Measurements from ENCODE around the gene CARS1.

The CARS1 gene

DNA sequence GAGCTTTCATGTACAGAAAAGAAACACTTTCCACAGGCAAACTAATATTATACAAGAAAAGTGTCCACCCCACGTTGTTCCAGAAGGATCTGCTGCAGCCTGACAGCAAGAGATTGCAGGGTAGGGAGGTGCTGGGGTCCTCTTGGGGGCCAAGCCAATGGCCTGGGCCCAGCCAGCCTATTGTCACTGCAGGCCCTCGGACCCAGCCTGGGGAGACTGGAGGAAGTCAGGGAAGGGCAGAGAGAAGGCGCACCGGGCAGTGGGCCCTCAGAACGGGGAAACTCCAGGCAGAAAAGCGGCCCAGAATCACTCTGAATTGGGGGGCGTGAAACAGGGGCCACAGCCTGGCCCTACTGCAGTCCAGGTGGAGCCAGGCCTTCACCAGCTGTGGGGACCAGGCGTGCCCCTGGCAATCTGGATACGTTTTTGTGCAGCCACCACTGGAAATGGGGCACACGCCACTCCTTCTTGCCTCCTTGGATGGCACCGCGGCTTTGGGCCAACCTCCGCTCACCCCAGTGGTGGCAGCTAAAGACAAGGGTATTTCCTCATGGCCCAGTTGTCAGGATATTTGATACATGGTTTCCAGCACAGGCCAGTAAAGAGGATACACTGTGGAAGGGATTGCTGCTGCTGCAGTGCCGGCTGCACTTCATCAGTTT lies 61.2 kb downstream of the CARS1 start:
- TF ChIP-seq, protein P1, sequence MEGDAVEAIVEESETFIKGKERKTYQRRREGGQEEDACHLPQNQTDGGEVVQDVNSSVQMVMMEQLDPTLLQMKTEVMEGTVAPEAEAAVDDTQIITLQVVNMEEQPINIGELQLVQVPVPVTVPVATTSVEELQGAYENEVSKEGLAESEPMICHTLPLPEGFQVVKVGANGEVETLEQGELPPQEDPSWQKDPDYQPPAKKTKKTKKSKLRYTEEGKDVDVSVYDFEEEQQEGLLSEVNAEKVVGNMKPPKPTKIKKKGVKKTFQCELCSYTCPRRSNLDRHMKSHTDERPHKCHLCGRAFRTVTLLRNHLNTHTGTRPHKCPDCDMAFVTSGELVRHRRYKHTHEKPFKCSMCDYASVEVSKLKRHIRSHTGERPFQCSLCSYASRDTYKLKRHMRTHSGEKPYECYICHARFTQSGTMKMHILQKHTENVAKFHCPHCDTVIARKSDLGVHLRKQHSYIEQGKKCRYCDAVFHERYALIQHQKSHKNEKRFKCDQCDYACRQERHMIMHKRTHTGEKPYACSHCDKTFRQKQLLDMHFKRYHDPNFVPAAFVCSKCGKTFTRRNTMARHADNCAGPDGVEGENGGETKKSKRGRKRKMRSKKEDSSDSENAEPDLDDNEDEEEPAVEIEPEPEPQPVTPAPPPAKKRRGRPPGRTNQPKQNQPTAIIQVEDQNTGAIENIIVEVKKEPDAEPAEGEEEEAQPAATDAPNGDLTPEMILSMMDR (conservative IDR thresholded peaks at IDR 0.05; ENCODE audit: low read depth): no peak
- ChIA-PET CTCF (no interaction called here), POLR2A (ENCODE audit: low non-redundant PET) (no interaction called here)
- H3K27ac ChIP-seq: peak overlapping the region; percentile 94
- DNase-seq (ENCODE audit: low spot score): no peak

DNA sequence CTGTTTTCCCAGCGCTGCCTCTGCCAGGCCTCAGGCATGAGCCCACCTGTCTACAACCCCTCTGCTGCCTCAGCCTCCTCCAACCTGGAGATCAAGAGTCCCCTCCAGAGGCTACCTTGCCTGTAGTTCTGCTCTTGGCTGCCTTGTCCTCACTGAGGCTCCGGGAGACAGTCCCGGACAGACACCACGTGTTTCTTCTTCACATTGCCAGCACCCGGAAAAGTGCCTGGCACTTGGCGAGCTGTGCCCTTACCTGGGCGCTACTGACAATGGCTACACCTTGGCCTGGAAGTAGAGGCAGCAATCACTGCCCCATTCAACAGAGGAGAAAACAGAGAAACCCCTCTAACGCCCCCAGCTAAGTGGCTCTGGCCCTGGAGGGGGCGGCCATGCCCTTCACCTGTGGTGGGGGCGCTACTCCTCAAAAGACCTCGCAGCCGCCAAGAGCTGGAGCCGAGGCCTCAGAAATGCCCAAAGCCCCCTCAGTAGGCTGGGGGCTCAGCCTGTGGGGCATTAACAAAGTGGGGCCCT lies 62.1 kb downstream of the CARS1 start:
- ChIA-PET POLR2A (ENCODE audit: low non-redundant PET) (no interaction called here), CTCF (interaction anchor here (0.7 kb wide), 1 partner anchor 80 kb away, joined by 3 read pairs; no protein-coding TSS in a partner anchor)
- DNase-seq (ENCODE audit: low spot score): no peak
- H3K27ac ChIP-seq: peak overlapping the region; percentile 94
- TF ChIP-seq, protein P1 (conservative IDR thresholded peaks at IDR 0.05; ENCODE audit: low read depth): no peak

DNA sequence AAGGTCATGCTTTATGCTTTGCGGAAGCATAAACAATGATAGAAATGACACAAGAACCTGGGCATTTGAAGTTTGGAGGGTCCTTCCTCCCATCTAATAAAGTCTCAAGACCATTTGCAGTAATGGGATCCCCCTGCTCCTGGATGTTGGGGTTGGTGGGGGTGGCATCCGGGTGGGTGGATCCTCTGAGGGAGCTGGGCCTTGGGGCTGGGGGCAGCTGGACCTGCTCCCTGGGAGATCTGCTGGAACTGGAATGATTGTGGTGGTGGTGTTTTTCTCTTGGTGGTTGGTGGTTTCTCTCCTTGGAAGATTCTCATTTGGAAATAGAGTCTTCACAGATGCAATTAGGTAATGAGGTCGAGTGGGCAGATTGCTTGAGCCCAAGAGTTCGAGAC lies 62.9 kb downstream of the CARS1 start:
- peak overlapping the region; percentile 94 for H3K27ac ChIP-seq
- ChIA-PET CTCF (no interaction called here), POLR2A (ENCODE audit: low non-redundant PET) (no interaction called here)

DNA sequence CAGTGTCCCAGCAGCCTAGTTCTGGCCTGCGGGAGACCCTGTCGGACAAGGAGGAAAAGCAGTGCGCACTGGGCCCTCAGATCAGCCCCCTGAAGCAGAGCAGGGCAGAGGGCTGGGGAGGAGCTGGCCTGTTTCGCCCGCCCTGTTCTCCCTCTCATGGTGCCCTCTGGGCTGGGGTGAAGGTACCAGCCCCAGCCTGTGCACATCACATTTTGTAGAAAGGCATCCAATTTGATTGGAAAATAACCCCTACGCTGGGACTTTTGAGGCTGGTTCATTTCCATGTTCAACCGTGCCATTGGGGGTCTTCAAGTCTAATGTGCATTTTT lies 64.3 kb downstream of the CARS1 start:
- peak overlapping the region; percentile 94 for H3K27ac ChIP-seq
- TF ChIP-seq, protein P1 (conservative IDR thresholded peaks at IDR 0.05; ENCODE audit: low read depth): no peak
- peak; percentile 26 for DNase-seq (ENCODE audit: low spot score)
- CTCF ChIA-PET: interaction anchor here (0.6 kb wide), 1 partner anchor 275 kb away, joined by 4 read pairs; no protein-coding TSS in a partner anchor
- POLR2A ChIA-PET (ENCODE audit: low non-redundant PET): no interaction called here

More for the DNA sequence above, 62.9 kb downstream of the CARS1 start:
- DNase-seq (ENCODE audit: low spot score): no peak
- TF ChIP-seq, protein P1 (conservative IDR thresholded peaks at IDR 0.05; ENCODE audit: low read depth): no peak

DNA sequence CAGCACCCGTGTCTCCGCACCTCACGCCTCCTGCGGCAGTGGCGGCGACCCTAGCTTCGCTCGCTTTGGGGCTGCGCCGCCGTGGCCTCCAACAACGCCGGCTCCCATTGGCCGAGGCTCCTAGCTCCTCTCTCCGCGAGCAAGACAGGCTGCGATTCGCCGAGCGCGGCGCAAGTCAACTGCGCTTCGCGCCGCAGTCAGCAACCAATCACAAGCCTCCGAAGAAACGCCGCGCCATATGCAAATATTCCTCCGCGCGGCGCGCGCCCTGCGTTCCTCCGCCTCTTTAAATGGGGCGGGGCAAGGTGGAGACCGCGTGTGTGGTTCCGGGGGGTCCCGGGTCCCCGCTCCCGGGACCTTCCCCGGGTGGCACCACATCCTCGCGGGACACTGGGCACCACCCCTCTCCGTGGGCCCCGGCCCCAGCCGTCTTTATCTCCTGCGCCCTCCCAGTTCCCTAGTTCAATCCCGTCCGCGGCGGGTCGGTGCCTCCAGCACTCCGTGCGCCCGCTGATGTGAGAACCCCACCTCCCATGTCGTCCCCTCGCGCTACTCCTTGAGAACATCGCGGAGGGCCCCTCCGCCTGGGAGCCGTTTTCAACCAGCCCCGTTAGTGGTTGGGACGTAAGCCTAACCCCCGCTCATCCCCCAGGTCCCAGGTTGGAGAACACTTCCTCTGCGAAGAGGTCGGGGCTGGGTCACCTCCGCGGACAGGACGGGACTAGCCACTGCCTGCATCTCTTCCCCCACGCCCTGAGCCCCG lies 64.8 kb downstream of the CARS1 start, which contains the start of gene NAP1L4:
Gene NAP1L4, minus strand, starts transcription at position 96 of the 763 bp plus-strand sequence. CDS start 13,109 bp downstream, outside the sequence.
- TF ChIP-seq, protein P1 (conservative IDR thresholded peaks at IDR 0.05; ENCODE audit: low read depth): no peak
- ChIA-PET POLR2A (ENCODE audit: low non-redundant PET) (no interaction called here), CTCF (no interaction called here)
- peak within 1 kb of the TSS; percentile 94 for H3K27ac ChIP-seq
- peak; percentile 100 for DNase-seq (ENCODE audit: low spot score)

DNA sequence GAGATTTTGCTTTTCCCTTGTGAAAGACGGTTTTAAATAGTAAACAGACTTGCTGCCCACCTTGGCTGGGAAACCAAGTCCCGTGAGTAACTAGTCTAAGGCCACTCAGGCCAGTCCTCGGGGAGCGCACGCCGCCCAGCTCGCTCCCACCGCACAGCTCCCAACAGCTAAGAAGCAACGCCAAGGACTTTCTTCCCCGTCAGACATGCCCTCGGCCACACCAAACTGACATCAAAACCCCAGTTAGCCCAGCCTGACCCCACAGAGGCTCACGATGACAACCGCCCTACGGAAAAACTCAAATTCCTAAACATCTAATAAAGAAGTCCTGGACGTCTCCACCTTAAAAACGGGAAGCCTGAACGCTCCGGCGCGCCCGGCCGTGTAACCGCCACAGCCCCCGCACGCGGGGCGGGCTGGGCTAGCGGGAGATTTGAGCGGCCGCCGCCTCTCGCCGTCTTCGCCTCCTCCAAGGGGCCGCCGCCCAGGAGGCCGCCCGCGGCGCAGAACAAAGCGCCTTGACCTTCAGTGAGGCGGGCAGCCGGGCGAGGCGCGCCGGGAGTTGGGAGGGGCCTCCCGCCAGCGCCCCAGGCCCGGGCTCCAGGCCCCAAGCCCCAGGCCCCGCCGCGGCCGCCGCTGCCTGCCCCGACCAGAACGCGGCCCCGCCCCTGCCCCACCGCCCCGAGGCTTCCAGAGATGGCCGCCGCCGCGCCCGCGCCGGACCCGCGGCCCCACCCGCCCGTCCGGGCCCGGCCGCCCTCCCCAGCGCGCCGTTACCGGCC lies 65.6 kb downstream of the CARS1 start:
- DNase-seq (ENCODE audit: low spot score): peak; percentile 18
- H3K27ac ChIP-seq: peak overlapping the region; percentile 94
- POLR2A ChIA-PET (ENCODE audit: low non-redundant PET): no interaction called here
- TF ChIP-seq, protein P1 (conservative IDR thresholded peaks at IDR 0.05; ENCODE audit: low read depth): no peak
- CTCF ChIA-PET: no interaction called here

Measured in RWPE1 (cell line).